ENCODE results near the gene AKR1E2. TPM values are rescaled to one million over a fixed set of nuclear protein-coding genes. Genes with fewer than 3 reads are reported as not detected.

Gene AKR1E2
- total RNA-seq, 1 donor from 2014 or later = 1.7 TPM

DNA sequence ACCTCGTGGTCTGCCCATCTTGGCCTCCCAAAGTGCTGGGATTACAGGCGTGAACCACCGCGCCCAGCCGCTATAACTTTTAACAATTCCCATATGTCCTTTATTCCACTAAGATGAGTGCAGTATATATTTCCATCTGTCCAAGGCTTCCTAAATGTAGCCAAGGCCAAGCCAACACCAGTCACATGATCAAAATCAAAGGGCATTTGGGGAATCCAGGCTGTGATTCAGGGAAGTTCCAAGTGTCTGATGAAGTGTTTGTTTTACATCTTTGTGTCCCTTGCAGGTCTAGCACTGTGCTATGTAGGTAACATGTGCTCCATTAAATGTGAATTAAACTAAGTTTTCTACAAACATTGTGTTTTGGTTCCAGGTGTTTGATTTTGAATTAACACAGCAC is 20.8 kb downstream of the AKR1E2 start:
- TF ChIP-seq, protein P1, sequence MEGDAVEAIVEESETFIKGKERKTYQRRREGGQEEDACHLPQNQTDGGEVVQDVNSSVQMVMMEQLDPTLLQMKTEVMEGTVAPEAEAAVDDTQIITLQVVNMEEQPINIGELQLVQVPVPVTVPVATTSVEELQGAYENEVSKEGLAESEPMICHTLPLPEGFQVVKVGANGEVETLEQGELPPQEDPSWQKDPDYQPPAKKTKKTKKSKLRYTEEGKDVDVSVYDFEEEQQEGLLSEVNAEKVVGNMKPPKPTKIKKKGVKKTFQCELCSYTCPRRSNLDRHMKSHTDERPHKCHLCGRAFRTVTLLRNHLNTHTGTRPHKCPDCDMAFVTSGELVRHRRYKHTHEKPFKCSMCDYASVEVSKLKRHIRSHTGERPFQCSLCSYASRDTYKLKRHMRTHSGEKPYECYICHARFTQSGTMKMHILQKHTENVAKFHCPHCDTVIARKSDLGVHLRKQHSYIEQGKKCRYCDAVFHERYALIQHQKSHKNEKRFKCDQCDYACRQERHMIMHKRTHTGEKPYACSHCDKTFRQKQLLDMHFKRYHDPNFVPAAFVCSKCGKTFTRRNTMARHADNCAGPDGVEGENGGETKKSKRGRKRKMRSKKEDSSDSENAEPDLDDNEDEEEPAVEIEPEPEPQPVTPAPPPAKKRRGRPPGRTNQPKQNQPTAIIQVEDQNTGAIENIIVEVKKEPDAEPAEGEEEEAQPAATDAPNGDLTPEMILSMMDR (IDR thresholded peaks at IDR 0.05) = no peak
- Mint-ChIP-seq H3K27ac (ENCODE audit: unreplicated experiment) (no peak overlapping the region), H3K9me3 (ENCODE audit: unreplicated experiment) (no peaks in the 10 kb centered on the region), H3K4me3 (ENCODE audit: unreplicated experiment) (no peak overlapping the region), H3K4me1 (ENCODE audit: unreplicated experiment) (peaks cover 27% of the 10 kb centered on the region), H3K27me3 (ENCODE audit: unreplicated experiment) (peaks cover 5% of the 10 kb centered on the region), H3K36me3 (ENCODE audit: unreplicated experiment) (no peaks in the 10 kb centered on the region)
- DNase-seq (ENCODE audit: extremely low spot score, unreplicated experiment) = no peak

- Mint-ChIP-seq H3K27me3 (ENCODE audit: unreplicated experiment) (peaks cover 2% of the 10 kb centered on the region), H3K36me3 (ENCODE audit: unreplicated experiment) (no peaks in the 10 kb centered on the region), H3K27ac (ENCODE audit: unreplicated experiment) (peak overlapping the region; percentile 78), H3K4me1 (ENCODE audit: unreplicated experiment) (peaks cover 27% of the 10 kb centered on the region), H3K4me3 (ENCODE audit: unreplicated experiment) (no peak overlapping the region), H3K9me3 (ENCODE audit: unreplicated experiment) (no peaks in the 10 kb centered on the region)
- no peak for DNase-seq (ENCODE audit: extremely low spot score, unreplicated experiment)
- TF ChIP-seq, protein P1 (IDR thresholded peaks at IDR 0.05) = no peak
These were observed 21.8 kb downstream of the AKR1E2 start for GRCh38 chr10:4847561-4848355.

DNA sequence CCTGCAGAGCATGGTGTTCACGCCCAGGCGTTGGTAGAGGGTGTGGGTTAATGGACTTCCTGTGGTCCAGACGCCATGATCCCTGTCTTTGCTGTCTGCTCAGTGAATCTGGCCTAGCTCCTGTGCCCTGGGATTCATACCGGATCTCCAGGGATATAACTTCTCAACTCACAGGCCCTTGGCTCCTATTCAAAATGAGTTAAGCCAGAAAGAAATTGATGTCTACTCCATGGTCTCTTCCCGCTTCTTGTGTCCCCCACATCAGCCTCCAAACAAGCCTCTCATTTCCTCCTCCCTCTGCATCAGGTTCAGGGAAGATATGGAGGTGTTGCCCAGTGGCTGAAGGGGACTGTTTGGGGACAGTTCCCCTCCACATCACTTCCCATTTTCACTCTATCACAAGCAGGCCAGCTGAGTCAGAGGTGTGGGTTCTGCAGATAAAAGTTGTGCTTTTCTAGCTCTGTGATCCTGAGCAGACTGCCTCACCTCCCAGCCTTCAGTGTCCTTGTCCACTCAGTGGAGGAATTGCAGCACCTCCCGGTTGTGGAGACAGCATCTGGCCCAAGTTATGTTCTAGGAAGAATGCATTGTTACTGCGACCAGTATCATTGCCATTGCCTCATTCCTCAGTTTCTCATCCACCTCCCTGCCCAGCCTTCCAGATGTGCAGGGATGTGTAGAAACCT is 22.5 kb downstream of the AKR1E2 start:
- peak overlapping the region; percentile 17 for H3K27ac Mint-ChIP-seq (ENCODE audit: unreplicated experiment)
- no peaks in the 10 kb centered on the region for H3K36me3 Mint-ChIP-seq (ENCODE audit: unreplicated experiment)
- peaks cover 27% of the 10 kb centered on the region for H3K4me1 Mint-ChIP-seq (ENCODE audit: unreplicated experiment)
- TF ChIP-seq, protein P1 (IDR thresholded peaks at IDR 0.05) = no peak
- peaks cover 4% of the 10 kb centered on the region for H3K27me3 Mint-ChIP-seq (ENCODE audit: unreplicated experiment)
- H3K4me3 Mint-ChIP-seq (ENCODE audit: unreplicated experiment) = no peak overlapping the region
- H3K9me3 Mint-ChIP-seq (ENCODE audit: unreplicated experiment) = no peaks in the 10 kb centered on the region
- DNase-seq (ENCODE audit: extremely low spot score, unreplicated experiment) = no peak

GRCh38 chr10:4849042-4849402 is 23.0 kb downstream of the AKR1E2 start:
- peaks cover 27% of the 10 kb centered on the region for H3K4me1 Mint-ChIP-seq (ENCODE audit: unreplicated experiment)
- H3K36me3 Mint-ChIP-seq (ENCODE audit: unreplicated experiment) = no peaks in the 10 kb centered on the region
- peaks cover 4% of the 10 kb centered on the region for H3K27me3 Mint-ChIP-seq (ENCODE audit: unreplicated experiment)
- TF ChIP-seq, protein P1 (IDR thresholded peaks at IDR 0.05) = no peak
- DNase-seq (ENCODE audit: extremely low spot score, unreplicated experiment) = no peak
- H3K4me3 Mint-ChIP-seq (ENCODE audit: unreplicated experiment) = no peak overlapping the region
- no peaks in the 10 kb centered on the region for H3K9me3 Mint-ChIP-seq (ENCODE audit: unreplicated experiment)
- H3K27ac Mint-ChIP-seq (ENCODE audit: unreplicated experiment) = no peak overlapping the region

GRCh38 chr10:4849555-4850242 is 23.7 kb downstream of the AKR1E2 start:
- Mint-ChIP-seq H3K36me3 (ENCODE audit: unreplicated experiment) (no peaks in the 10 kb centered on the region), H3K4me3 (ENCODE audit: unreplicated experiment) (no peak overlapping the region), H3K27me3 (ENCODE audit: unreplicated experiment) (peaks cover 4% of the 10 kb centered on the region), H3K27ac (ENCODE audit: unreplicated experiment) (peak overlapping the region; percentile 39), H3K4me1 (ENCODE audit: unreplicated experiment) (peaks cover 27% of the 10 kb centered on the region), H3K9me3 (ENCODE audit: unreplicated experiment) (no peaks in the 10 kb centered on the region)
- peak; percentile 95 for DNase-seq (ENCODE audit: extremely low spot score, unreplicated experiment)
- TF ChIP-seq, protein P1 (IDR thresholded peaks at IDR 0.05) = peak; percentile 100

All from osteocyte (in vitro differentiated cells).